Ammon's horn (tissue), 1 donor: ENCODE measurements around the gene TPCN2.
A peak's percentile ranks its signal among the peaks of the same experiment; 100 is the strongest.

Experiments
- DNase-seq: peaks from one replicate; pipeline ENCODE4 v3.0.0-alpha.2; 2016; ENCODE audit warnings: low spot score

Gene TPCN2

GRCh38 chr11:69150175-69150574, 101.4 kb downstream of the TPCN2 start:
- DNase-seq = no peak

GRCh38 chr11:69151836-69152235, 103.1 kb downstream of the TPCN2 start:
- DNase-seq = no peak

GRCh38 chr11:69152733-69153421, 104.1 kb downstream of the TPCN2 start:
- DNase-seq = no peak

- no peak for DNase-seq
These were observed 104.9 kb downstream of the TPCN2 start for GRCh38 chr11:69153661-69154060.

- no peak for DNase-seq
These were observed 105.6 kb downstream of the TPCN2 start for GRCh38 chr11:69154211-69154913.

GRCh38 chr11:69154938-69155301, 106.2 kb downstream of the TPCN2 start:
- DNase-seq = no peak

- DNase-seq = peak; percentile 44
These were observed 106.8 kb downstream of the TPCN2 start, which contains the start of gene SMIM38 for GRCh38 chr11:69155302-69156234. Gene SMIM38, plus strand, starts transcription at chr11:69155935. Its CDS starts 1,912 bp downstream, at chr11:69157847.

- DNase-seq = no peak
These were observed 107.5 kb downstream of the TPCN2 start for GRCh38 chr11:69156235-69156639.

GRCh38 chr11:69156673-69157155, 108.0 kb downstream of the TPCN2 start:
- no peak for DNase-seq

- peak; percentile 94 for DNase-seq
These were observed 108.6 kb downstream of the TPCN2 start for GRCh38 chr11:69157156-69157821.

GRCh38 chr11:69157822-69158231, 109.1 kb downstream of the TPCN2 start:
- DNase-seq = no peak

- no peak for DNase-seq
These were observed 109.8 kb downstream of the TPCN2 start for GRCh38 chr11:69158301-69159149.

GRCh38 chr11:69159150-69159852, 110.6 kb downstream of the TPCN2 start:
- no peak for DNase-seq

GRCh38 chr11:69160296-69161116, 111.8 kb downstream of the TPCN2 start:
- DNase-seq = no peak

GRCh38 chr11:69161117-69161407, 112.3 kb downstream of the TPCN2 start:
- DNase-seq = no peak

GRCh38 chr11:69162505-69162904, 113.8 kb downstream of the TPCN2 start:
- DNase-seq = no peak

GRCh38 chr11:69163842-69164241, 115.1 kb downstream of the TPCN2 start:
- DNase-seq = no peak

GRCh38 chr11:69164824-69165223, 116.1 kb downstream of the TPCN2 start:
- no peak for DNase-seq

- no peak for DNase-seq
These were observed 117.0 kb downstream of the TPCN2 start for GRCh38 chr11:69165775-69166174.
